Measurements from ENCODE around the gene NCKAP5.
"Not testable (repeated sequence)": the region's sequence is repeated elsewhere in the genome, so short reads cannot be mapped to it uniquely, and the experiment has no call there.

NCKAP5 gene

DNA sequence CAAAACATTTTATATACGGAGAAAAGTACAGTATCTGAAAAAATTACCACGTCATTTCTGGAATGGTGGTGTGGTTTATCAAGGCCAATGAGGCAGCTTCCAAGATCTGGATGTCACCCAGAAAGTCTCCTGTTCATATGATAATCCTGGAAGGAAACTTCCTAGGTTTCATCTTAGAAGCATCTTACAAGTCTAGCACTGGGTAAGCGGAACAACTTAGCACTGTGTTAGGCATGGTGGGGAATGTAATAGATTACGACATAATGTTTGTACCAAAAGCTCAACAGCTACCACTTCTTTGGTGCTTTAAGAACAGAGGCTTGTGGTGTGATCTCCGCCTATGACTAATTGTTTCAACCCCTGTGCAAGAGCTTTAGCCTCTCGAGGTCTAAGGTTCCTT, 835.2 kb downstream of the NCKAP5 start:
- DNase-seq (ENCODE audit: low read depth in 2 of 3, low spot score in 2 of 3), result no peak

- no peak for DNase-seq (ENCODE audit: low read depth in 2 of 3, low spot score in 2 of 3)
These were observed 835.6 kb downstream of the NCKAP5 start for GRCh38 chr2:132732694-132733093.

DNA sequence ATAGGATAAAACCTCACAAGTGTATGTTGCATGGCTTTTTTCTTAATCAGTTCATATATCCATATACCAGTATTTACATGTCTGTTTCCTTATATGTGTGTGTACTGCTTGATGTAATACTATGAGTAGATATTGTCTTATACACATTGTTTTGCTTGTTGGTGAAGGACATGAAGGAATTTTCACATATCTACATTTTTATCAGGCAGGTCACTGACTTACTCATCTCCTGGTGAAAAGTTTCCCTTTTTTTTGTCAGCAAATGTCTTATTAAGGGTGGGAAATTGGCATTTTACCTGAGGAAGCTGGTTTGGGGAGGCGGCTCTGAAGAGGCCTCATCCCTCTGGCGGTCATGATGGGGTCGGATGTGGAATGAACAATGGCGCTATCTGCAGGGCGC, 836.8 kb downstream of the NCKAP5 start:
- no peak for DNase-seq (ENCODE audit: low read depth in 2 of 3, low spot score in 2 of 3)

DNA sequence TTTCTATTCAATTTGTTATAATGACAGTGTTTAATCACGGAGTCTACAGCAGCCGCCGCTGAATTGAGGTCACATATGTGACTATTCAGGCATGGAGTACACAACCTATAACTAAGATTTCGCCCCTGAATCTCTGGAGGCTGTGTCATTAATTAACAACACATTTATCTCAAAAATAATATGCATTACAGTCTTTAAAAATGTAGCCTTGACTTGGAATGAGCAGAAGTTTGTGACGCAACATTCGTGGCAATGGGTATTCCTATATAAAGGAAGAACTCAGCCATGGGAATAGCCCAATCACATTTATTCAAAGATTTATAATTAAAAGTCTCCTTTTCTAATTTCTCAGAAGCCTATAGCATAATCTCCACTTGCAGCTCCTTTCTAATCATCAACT, 837.7 kb downstream of the NCKAP5 start:
- no peak for DNase-seq (ENCODE audit: low read depth in 2 of 3, low spot score in 2 of 3)

DNA sequence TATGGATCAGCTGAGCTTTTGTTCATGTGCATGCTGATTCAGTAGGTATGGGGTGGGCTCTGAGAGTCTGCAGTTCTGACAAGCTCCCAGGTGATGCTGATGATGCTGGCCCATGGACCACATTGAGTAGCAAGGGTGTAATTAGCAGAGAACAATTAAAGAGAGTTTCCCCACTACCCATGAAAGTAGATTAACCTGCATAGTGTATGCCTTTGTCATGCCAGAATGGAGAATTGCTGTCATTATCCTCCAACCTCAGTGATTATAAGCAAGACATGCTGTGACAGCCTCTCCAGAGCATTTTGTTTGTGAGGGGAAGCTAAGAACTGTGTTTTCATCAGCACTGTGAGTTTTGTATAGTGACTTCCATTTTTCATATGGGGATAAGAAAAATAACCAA, 838.7 kb downstream of the NCKAP5 start:
- no peak for DNase-seq (ENCODE audit: low read depth in 2 of 3, low spot score in 2 of 3)

DNA sequence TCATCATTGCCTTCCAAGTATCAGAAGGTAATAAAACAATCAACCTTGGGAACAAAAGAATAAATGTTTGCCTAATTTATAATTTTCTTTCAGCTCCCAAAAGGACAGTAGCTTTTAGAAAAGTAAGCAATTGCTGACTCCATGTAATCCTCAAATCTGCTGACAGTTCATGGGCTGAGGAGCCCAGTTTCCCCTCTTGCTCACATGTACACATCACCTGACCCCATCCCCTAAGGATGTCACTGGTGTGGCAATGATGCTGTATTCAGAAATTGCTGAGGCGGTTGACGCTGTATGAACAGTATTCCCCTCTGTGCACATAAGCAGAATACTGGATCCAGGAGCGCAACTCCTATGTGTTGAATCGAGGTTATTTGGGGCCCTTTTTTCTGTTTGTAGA, 842.1 kb downstream of the NCKAP5 start:
- no peak for DNase-seq (ENCODE audit: low read depth in 2 of 3, low spot score in 2 of 3)

DNA sequence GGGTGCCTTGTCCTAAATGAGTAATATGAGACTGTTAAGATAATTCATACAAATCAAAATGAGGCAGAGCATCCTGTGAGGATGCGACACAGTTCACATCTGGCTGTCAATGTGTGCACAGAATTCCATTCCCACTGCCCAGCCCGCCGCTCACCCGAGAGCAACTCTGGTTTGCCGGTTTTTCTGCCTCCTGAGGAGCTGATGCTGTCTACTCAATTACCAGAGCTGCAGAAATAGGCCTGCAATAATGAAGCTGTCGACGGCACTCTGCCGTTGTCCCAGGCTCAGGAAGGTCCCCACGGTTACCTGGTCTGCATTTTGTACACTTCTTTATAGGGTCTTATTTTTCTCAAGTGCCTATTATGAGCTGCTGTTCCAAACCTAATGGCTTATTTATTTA, 842.5 kb downstream of the NCKAP5 start:
- no peak for DNase-seq (ENCODE audit: low read depth in 2 of 3, low spot score in 2 of 3)

DNA sequence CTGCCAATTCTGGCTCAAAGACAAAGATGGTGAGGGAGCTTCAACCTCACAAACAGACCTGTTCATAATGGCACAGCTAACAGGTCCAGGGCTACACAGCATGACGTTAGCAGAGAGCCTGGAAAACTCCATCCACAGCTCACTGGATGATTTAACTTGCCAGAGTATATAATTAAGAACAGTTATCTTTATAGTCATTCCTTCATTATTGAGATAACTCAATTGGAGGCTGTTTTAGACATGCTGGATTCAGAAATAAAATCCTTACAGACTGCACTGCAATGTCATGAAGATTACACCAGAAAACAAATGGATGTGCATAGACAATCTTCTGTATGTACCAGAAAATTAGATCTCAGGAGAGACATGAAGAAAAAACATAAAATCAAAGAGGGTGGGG, 843.1 kb downstream of the NCKAP5 start:
- no peak for DNase-seq (ENCODE audit: low read depth in 2 of 3, low spot score in 2 of 3)

- no peak for DNase-seq (ENCODE audit: low read depth in 2 of 3, low spot score in 2 of 3)
These were observed 846.3 kb downstream of the NCKAP5 start for GRCh38 chr2:132721938-132722337.

- DNase-seq (ENCODE audit: low read depth in 2 of 3, low spot score in 2 of 3), result no peak
These were observed 847.9 kb downstream of the NCKAP5 start for GRCh38 chr2:132720393-132720792.

GRCh38 chr2:132719480-132719879, 848.8 kb downstream of the NCKAP5 start:
- DNase-seq (ENCODE audit: low read depth in 2 of 3, low spot score in 2 of 3), result no peak

- DNase-seq (ENCODE audit: low read depth in 2 of 3, low spot score in 2 of 3), result no peak
These were observed 851.3 kb downstream of the NCKAP5 start for GRCh38 chr2:132716954-132717353.

DNA sequence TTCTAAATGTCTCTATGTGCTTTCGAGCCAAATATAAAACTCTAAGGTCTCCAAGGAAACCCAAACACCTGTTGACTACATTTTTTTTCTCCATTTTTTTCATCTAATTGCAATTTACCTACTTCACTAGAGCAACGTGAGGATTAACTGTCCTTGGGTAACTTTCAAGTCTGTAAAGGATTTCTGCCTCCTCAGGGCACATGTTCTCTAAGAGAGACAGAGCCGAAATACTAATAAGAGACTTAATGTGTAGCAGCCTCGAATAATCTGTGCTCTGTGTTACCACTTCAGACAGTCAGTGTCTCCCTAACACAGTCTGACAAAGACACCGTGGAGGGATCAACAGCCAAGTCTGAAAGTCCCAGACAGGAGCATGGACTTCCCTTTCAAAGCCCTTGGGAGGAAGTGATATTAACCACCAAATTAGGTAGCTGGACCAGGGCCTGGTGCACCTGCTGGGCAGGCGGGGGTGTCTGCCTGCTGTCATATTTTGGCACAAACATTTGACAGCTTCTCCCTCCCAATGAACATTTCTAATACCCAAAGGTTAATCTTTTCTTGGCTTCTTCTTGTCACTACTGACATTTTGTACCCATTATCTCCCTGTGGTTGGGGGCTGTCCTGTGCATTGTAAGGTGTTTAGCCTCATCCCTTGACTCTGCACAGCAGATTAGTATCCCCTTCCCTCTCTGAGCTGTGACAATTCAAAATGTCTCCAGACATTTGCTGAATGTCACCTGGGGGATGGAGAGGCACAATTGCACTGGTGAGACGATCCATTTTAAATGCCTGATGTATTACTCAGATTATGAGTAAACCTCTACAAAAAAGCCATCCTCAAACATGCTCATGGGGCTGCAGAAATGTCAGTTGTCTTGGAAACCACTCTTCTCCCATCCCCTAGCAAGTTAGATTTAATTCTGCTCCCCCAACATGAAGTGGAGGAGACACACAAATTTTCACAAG, 852.6 kb downstream of the NCKAP5 start:
- DNase-seq (ENCODE audit: low read depth in 2 of 3, low spot score in 2 of 3), result no peak

- no peak for DNase-seq (ENCODE audit: low read depth in 2 of 3, low spot score in 2 of 3)
These were observed 864.9 kb downstream of the NCKAP5 start for GRCh38 chr2:132703396-132703795.

DNA sequence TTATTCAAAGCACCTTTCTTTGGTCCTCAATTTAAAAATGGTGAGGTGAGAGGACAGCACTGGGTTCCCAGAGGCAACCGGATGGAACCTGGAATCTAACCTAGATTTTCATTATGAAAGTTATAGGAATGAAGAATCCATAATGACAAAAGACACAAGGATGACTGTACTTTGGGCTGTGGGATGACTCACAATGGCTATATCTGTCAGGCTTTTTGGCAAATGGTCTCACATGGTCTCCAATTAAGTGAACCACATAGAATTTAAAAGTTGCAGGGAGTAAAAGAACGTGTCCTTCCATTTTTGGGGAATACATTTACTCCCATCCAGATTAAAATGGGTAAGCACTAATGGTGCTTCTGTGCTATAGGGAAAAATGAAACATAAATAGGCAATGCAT, 866.5 kb downstream of the NCKAP5 start:
- no peak for DNase-seq (ENCODE audit: low read depth in 2 of 3, low spot score in 2 of 3)

DNA sequence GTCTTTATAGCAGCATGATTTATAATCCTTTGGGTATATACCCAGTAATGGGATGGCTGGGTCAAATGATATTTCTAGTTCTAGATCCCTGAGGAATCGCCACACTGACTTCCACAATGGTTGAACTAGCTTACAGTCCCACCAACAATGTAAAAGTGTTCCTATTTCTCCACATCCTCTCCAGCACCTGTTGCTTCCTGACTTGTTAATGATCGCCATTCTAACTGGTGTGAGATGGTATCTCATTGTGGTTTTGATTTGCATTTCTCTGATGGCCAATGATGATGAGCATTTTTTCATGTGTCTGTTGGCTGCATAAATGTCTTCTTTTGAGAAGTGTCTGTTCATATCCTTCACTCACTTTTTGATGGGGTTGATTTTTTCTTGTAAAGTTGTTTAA, 868.5 kb downstream of the NCKAP5 start:
- DNase-seq (ENCODE audit: low read depth in 2 of 3, low spot score in 2 of 3), result not testable (repeated sequence)

DNA sequence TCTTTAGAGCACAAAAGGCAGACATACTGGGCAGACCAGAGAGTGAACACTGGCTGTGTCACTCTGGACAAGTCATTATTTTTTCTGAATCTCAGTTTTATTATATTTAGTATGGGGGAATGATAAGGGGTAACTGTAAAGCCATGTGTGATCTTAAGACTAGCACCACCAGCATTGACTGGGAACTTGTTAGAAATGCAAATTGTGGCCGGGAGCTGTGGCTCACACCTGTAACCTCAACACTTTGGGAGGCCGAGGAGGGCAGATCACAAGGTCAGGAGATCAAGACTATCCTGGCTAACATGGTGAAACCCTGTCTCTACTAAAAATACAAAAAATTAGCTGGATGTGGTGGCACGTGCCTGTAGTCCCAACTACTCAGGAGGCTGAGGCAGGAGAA, 869.9 kb downstream of the NCKAP5 start:
- DNase-seq (ENCODE audit: low read depth in 2 of 3, low spot score in 2 of 3), result not testable (repeated sequence)

DNA sequence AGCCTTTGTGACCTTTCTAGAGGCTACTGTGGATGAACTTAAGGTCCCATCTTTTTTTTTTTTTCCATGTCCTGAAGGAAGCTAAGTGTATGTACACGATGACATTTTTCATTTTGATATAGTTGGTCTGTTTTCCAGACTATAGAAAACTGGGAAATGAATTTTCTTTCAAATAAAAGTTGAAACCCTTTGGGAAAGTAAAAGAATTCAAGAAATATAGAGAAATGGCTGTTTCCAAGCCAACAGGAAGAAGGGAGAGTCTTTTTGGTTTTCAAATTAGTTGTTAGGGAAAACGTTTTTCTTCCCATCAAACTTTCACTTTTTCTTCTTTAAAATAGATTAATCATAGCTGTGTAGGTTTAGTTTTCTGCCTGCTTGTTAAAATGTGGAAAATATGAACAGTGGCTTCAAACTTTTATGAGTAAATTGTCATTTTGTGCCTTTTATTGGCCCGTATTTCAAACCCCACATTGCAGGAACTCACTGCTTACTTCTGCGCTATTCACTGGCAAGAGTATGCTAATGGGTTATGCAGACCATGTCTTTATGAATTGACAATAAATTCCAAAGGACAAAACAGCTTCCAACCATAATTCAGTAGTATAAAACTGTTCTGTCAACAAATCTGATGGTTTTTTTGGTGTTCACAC, 870.6 kb downstream of the NCKAP5 start:
- no peak for DNase-seq (ENCODE audit: low read depth in 2 of 3, low spot score in 2 of 3)

DNA sequence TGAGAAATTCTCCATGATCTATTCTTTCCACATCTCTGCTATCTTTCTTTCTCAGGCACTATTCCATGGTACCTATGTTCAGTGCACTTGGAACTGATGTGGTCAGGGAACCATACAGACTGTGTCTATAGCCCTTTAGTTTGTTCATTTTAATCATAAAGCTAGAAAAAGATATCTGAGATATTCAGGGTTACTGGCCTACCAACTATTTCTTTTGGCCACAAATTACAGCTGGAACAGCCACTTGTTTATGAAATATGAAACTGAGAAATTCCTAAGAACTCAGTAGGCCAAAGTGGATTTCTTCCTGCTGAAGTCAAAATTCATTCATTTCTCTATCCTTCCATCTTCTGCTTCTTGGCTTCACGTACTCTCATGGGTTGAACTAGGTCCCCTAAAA, 875.4 kb downstream of the NCKAP5 start:
- DNase-seq (ENCODE audit: low read depth in 2 of 3, low spot score in 2 of 3), result no peak

DNA sequence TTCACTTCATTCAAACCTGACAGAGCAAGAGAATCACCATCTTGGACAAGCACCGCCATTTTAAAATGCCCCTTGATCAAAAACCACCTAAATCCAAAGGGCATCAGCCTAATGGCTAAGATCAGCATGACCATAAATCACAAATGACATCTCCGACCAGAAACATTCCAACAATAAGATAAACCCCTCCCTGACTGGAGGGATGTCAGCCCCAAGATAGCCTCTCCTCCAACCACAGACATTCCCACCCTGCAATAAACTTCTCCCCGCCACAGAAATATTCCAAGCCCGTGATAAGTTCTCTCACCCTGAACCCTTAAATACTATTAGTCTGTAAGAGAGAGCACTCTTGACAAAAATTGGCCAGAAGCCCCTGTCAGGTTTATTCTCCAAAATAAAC, 876.7 kb downstream of the NCKAP5 start:
- no peak for DNase-seq (ENCODE audit: low read depth in 2 of 3, low spot score in 2 of 3)

GRCh38 chr2:132690664-132691303, 877.5 kb downstream of the NCKAP5 start:
- DNase-seq (ENCODE audit: low read depth in 2 of 3, low spot score in 2 of 3), result no peak

- DNase-seq (ENCODE audit: low read depth in 2 of 3, low spot score in 2 of 3), result no peak
These were observed 886.5 kb downstream of the NCKAP5 start for GRCh38 chr2:132681766-132682165.
